K562 (cell line): Measurements from ENCODE around the gene GNAL.

Source experiments
- CBFB ChIP-seq: sonication (generic); formaldehyde crosslinking; IDR thresholded peaks from 2 replicates; pipeline ENCODE4 v1.4.0; 2020; ENCODE audit warnings: mild to moderate bottlenecking, missing genetic modification reagents
- CEBPB ChIP-seq: fragments of 450-650 bp; IDR thresholded peaks from 2 replicates; pipeline ENCODE4 v1.6.1; 2016; ENCODE audit warnings: missing genetic modification characterization, missing compliant biosample characterization
- ETV1 ChIP-seq: fragments of 450-650 bp; conservative IDR thresholded peaks from 2 replicates; pipeline ENCODE4 v1.6.1; 2016; ENCODE audit warnings: missing genetic modification characterization, control low read depth, low read depth, missing compliant biosample characterization
- FIP1L1 ChIP-seq: fragments of 200-400 bp; formaldehyde crosslinking; IDR thresholded peaks from 2 replicates; pipeline ENCODE4 v1.6.1; 2018; ENCODE audit warnings: mild to moderate bottlenecking, low read depth, low read length; ENCODE audit not compliant: poor library complexity, severe bottlenecking
- FOXJ2 ChIP-seq: fragments of 200-800 bp; sonication (Bioruptor generic); IDR thresholded peaks from 2 replicates; pipeline ENCODE4 v1.6.1; 2016; ENCODE audit warnings: missing genetic modification characterization, missing compliant biosample characterization
- KLF16 ChIP-seq: IDR thresholded peaks from 2 replicates; pipeline ENCODE4 v1.6.1; 2016; ENCODE audit warnings: antibody characterized with exemption
- MAX ChIP-seq: sonication (generic); formaldehyde crosslinking; IDR thresholded peaks from 2 replicates; pipeline ENCODE4 v1.9.0; 2022; ENCODE audit warnings: mild to moderate bottlenecking, missing genetic modification reagents
- NR2C2 ChIP-seq, 2 experiments: fragments of 200-800 bp in 1 of 2; sonication (Bioruptor generic) in 1 of 2; sonication (generic) in 1 of 2; formaldehyde crosslinking in 1 of 2; IDR thresholded peaks; 2 replicates each; pipeline versions ENCODE4 v1.6.1 to v1.8.0; 2016 to 2022; ENCODE audit warnings: mild to moderate bottlenecking in 1 of 2, missing compliant biosample characterization in 1 of 2, missing genetic modification characterization in 1 of 2, missing genetic modification reagents in 1 of 2
- POLR2A ChIP-seq: fragments of 450-650 bp; conservative IDR thresholded peaks from 2 replicates; pipeline ENCODE4 v1.6.1; 2016
- RFX7 ChIP-seq: fragments of 250-450 bp; sonication (Bioruptor Pico); IDR thresholded peaks from 2 replicates; pipeline ENCODE4 v1.5.1; 2021; ENCODE audit warnings: mild to moderate bottlenecking
- SIRT6 ChIP-seq: IDR thresholded peaks from one replicate; pipeline ENCODE4 v1.6.1; 2012; ENCODE audit warnings: low read depth, mild to moderate bottlenecking, control low read depth, inconsistent platforms, low read length, moderate library complexity
- TF ChIP-seq, protein P1 (sequence below), 3 experiments: IDR thresholded peaks in 2 of 3; conservative IDR thresholded peaks in 1 of 3; 2 replicates each; pipeline ENCODE4 v1.5.1; 2011 to 2012; ENCODE audit warnings: low read length in 3 of 3, mild to moderate bottlenecking in 3 of 3, control low read depth in 2 of 3, improper control_type of control experiment in 1 of 3, inconsistent platforms in 1 of 3, low read depth in 1 of 3, mixed read lengths in 1 of 3, moderate library complexity in 1 of 3; ENCODE audit not compliant: insufficient read depth in 2 of 3

DNA sequence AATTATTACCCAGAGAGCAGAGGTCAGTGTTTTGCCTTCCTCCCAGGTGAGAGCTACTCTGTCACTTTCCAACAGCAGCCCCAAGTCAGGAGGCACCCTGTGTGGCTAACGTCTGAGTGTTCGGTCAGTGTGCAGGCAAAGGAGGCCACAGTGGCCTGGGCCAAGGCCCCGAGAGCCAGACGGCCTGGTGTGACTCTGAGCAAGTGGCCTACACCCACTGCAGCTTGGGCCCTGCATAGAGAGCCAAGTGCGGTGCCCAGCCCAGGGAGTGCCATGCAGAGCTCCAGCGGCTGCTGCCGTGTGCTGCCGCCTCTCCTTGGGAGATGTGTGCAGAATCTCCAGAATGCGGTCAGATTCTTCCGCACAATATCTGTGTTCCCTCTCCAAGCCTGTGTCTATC lies 70.4 kb downstream of the GNAL start:
- TF ChIP-seq, protein P1, sequence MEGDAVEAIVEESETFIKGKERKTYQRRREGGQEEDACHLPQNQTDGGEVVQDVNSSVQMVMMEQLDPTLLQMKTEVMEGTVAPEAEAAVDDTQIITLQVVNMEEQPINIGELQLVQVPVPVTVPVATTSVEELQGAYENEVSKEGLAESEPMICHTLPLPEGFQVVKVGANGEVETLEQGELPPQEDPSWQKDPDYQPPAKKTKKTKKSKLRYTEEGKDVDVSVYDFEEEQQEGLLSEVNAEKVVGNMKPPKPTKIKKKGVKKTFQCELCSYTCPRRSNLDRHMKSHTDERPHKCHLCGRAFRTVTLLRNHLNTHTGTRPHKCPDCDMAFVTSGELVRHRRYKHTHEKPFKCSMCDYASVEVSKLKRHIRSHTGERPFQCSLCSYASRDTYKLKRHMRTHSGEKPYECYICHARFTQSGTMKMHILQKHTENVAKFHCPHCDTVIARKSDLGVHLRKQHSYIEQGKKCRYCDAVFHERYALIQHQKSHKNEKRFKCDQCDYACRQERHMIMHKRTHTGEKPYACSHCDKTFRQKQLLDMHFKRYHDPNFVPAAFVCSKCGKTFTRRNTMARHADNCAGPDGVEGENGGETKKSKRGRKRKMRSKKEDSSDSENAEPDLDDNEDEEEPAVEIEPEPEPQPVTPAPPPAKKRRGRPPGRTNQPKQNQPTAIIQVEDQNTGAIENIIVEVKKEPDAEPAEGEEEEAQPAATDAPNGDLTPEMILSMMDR (IDR thresholded peaks at IDR 0.05 in 2 of 3, conservative IDR thresholded peaks at IDR 0.05 in 1 of 3; ENCODE audit: insufficient read depth in 2 of 3, low read depth in 1 of 3, low read length in 3 of 3): no peak
- TF ChIP-seq POLR2A (no peak), NR2C2 (CRISPR knock-in tag; IDR thresholded peaks at IDR 0.05) (no peak), NR2C2 (tag; IDR thresholded peaks at IDR 0.05) (no peak), CEBPB (tag) (no peak), CBFB (no peak), FOXJ2 (no peak), ETV1 (tag) (no peak), RFX7 (CRISPR knock-in tag) (no peak), SIRT6 (no peak), MAX (CRISPR knock-in tag) (no peak), KLF16 (no peak), FIP1L1 (no peak)
